Measurements from ENCODE around the gene AADACL4.

GRCh38 chr1:12599657-12600056 is 44.2 kb upstream of the AADACL4 start:
- TF ChIP-seq ZNF114 (CRISPR knock-in tag; IDR thresholded peaks at IDR 0.05): no peak
- TF ChIP-seq, protein P1, sequence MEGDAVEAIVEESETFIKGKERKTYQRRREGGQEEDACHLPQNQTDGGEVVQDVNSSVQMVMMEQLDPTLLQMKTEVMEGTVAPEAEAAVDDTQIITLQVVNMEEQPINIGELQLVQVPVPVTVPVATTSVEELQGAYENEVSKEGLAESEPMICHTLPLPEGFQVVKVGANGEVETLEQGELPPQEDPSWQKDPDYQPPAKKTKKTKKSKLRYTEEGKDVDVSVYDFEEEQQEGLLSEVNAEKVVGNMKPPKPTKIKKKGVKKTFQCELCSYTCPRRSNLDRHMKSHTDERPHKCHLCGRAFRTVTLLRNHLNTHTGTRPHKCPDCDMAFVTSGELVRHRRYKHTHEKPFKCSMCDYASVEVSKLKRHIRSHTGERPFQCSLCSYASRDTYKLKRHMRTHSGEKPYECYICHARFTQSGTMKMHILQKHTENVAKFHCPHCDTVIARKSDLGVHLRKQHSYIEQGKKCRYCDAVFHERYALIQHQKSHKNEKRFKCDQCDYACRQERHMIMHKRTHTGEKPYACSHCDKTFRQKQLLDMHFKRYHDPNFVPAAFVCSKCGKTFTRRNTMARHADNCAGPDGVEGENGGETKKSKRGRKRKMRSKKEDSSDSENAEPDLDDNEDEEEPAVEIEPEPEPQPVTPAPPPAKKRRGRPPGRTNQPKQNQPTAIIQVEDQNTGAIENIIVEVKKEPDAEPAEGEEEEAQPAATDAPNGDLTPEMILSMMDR (conservative IDR thresholded peaks at IDR 0.05; ENCODE audit: low read depth in 2 of 2): no peak
- TF ChIP-seq EZH2 (IDR thresholded peaks at IDR 0.05; ENCODE audit: low read depth, unreplicated experiment): no peak
- TF ChIP-seq, protein P2, sequence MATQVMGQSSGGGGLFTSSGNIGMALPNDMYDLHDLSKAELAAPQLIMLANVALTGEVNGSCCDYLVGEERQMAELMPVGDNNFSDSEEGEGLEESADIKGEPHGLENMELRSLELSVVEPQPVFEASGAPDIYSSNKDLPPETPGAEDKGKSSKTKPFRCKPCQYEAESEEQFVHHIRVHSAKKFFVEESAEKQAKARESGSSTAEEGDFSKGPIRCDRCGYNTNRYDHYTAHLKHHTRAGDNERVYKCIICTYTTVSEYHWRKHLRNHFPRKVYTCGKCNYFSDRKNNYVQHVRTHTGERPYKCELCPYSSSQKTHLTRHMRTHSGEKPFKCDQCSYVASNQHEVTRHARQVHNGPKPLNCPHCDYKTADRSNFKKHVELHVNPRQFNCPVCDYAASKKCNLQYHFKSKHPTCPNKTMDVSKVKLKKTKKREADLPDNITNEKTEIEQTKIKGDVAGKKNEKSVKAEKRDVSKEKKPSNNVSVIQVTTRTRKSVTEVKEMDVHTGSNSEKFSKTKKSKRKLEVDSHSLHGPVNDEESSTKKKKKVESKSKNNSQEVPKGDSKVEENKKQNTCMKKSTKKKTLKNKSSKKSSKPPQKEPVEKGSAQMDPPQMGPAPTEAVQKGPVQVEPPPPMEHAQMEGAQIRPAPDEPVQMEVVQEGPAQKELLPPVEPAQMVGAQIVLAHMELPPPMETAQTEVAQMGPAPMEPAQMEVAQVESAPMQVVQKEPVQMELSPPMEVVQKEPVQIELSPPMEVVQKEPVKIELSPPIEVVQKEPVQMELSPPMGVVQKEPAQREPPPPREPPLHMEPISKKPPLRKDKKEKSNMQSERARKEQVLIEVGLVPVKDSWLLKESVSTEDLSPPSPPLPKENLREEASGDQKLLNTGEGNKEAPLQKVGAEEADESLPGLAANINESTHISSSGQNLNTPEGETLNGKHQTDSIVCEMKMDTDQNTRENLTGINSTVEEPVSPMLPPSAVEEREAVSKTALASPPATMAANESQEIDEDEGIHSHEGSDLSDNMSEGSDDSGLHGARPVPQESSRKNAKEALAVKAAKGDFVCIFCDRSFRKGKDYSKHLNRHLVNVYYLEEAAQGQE (IDR thresholded peaks at IDR 0.05; ENCODE audit: unreplicated experiment): no peak

Measured in GM23338 (cell line).